ENCODE measurements around the gene S1PR2.
"Not testable (repeated sequence)": the region's sequence is repeated elsewhere in the genome, so short reads cannot be mapped to it uniquely, and the experiment has no call there.

The S1PR2 gene

GRCh38 chr19:10222201-10222890 is 8.8 kb downstream of the S1PR2 start:
- FAIRE-seq: no peak

GRCh38 chr19:10220695-10221094 is 10.4 kb downstream of the S1PR2 start:
- FAIRE-seq: no peak

- FAIRE-seq: no peak
These were observed 11.5 kb downstream of the S1PR2 start for GRCh38 chr19:10219678-10220077.

DNA sequence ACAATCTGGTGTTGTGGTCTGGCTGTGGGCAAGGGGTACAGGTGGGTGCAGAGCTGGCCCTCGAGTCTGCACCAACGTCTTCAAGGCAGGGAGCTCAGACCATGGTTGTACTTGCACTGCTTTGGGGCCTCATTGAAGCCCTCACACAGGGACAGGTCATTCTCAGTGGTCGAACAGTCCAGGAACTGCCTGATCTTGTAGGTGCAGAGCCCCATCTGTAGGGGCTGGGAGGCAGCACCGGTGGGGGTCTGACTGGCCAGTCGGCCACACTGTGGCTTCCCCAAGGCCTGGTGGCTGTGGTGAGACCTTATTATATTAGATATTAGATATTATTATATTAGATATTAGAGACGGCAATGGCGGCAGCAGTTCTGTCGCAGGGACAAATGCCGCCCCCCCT is 14.0 kb downstream of the S1PR2 start:
- no peak for FAIRE-seq

GRCh38 chr19:10214784-10215183 is 16.3 kb downstream of the S1PR2 start:
- FAIRE-seq: no peak

DNA sequence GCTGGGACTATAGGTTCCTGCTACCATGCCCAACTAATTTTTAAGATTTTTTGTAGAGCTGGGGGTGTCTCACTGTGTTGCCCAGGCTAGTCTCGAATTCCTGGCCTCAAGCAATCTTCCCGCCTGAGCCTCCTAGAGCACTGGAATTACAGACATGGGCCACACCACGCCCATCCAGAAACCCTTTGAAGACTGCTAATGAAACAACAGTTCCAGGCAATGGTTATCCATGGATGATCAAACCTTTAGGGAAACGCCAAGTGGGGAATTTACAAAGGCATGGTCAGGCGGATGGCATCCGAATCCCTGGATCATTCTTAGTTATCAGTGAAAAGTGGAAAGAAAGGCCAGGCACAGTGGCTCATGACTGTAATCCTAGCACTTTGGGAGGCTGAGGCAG is 19.4 kb downstream of the S1PR2 start:
- no peak for FAIRE-seq

GRCh38 chr19:10211061-10211460 is 20.1 kb downstream of the S1PR2 start:
- no peak for FAIRE-seq

- no peak for FAIRE-seq
These were observed 21.8 kb downstream of the S1PR2 start for GRCh38 chr19:10209315-10209714.

GRCh38 chr19:10207026-10207425 is 24.1 kb downstream of the S1PR2 start:
- no peak for FAIRE-seq

DNA sequence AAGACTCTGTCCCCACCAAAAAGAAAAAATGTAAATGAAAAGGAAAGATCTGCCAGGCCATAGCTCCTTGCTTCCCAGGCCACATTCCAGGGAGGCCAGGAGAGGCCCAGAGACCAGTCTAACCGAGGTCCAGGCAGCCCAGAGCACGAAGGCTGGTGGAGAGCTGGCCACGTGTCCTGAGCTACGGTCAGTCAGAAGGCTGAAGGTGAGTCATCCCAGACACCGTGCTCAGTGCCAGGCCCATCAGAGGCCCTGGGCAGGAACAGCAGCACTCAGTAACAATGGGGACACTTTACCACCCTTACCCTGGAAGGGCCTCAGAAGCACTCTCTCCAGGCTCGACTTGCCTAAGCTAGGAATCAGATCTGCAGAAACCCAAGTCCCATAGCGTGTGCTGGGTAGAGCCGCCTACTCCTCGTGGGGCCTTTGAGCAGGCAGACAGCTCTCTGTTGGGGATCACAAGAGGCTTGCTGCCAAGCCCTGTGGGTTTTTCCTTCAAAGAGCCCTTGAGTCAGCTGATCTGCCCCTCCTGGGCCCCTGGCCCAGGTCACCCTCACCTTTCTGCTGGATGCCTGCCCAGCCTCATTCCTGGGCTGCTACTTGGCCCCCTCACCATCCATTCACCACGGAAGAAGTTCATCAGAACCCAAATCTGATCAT is 24.8 kb downstream of the S1PR2 start:
- no peak for FAIRE-seq

GRCh38 chr19:10205636-10206035 is 25.5 kb downstream of the S1PR2 start:
- FAIRE-seq: no peak

- FAIRE-seq: no peak
These were observed 27.4 kb downstream of the S1PR2 start for GRCh38 chr19:10203686-10204085.

DNA sequence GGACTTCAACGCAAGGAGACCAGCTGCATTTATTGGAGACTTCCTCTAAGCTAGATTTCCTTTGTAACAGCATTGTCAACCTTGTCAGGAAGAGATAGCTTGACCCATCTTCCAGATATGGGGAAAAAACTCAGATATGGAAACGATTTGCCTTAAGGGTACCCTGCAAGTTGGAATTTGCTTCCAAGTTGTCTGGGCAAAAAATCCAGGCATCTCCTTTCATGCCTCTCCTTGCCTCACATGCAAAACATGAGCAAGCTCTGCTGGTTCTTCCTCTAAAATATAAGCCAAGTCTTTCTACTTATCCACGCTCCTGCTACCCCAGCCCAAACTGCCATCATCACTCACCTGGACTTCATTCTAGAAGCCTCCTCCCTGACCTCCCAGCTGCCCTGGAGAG is 30.0 kb downstream of the S1PR2 start:
- FAIRE-seq: no peak

DNA sequence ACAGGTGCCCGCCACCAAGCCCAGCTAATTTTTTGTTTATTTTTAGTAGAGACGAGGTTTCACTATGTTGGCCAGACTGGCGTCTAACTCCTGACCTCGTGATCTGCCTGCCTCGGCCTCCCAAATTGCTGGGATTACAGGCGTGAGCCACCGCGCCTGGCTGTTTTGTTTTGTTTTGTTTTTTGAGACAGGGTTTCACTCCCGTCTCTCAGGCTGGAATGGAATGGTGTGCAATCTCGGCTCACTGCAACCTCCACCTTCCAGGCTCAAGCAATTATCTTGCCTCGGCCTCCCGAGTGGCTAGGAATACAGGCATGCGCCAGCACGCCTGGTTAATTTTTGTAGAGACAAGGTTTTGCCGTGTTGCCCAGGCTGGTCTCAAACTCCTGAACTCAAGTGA is 31.0 kb downstream of the S1PR2 start:
- not testable (repeated sequence) for FAIRE-seq

DNA sequence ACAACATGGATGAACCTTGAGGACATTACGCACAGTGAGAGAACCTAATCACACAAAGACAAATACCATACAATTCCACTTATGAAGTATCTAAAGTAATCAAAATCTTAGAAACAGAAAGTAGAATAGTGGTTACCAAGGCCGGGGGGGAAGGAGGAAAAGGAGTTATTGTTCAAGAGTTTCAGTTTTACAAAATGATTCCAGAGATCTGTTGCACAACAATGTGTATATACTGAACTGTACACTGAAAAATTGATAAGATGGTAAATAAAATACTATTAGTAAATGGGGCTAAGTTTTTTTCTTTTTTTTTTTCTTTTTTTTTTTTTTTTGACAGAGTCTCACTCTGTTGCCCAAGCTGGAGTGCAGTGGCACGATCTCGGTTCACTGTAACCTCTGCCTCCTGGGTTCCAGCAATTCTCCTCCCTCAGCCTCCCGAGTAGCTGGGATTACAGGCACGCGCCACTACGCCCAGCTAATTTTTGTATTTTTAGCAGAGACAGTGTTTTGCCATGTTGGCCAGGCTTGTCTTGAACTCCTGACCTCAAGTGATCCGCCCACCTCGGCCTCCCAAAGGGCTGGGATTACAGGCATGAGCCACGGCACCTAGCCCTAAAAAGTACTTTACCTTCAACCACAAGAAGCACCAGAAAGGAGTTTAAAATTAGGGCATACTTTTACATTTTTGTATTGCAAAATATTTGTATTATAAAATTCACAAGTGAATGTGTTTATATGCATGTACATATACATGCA is 32.1 kb downstream of the S1PR2 start:
- FAIRE-seq: not testable (repeated sequence)

DNA sequence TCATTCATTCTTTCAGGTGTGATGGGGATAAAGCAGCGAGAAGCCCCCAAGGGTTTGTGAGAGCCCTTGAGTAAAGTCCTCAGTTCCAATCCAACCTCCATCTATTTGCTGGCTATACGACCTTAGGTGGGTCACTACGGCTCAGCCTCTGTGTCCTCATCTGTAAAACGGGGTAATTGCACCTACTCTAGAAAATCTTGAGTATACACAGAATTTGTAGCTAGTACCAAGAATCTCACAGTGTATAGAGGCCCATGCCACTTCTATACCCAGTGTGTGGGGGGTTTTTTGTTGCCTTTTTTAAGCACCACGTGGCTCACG is 36.0 kb downstream of the S1PR2 start:
- FAIRE-seq: no peak

DNA sequence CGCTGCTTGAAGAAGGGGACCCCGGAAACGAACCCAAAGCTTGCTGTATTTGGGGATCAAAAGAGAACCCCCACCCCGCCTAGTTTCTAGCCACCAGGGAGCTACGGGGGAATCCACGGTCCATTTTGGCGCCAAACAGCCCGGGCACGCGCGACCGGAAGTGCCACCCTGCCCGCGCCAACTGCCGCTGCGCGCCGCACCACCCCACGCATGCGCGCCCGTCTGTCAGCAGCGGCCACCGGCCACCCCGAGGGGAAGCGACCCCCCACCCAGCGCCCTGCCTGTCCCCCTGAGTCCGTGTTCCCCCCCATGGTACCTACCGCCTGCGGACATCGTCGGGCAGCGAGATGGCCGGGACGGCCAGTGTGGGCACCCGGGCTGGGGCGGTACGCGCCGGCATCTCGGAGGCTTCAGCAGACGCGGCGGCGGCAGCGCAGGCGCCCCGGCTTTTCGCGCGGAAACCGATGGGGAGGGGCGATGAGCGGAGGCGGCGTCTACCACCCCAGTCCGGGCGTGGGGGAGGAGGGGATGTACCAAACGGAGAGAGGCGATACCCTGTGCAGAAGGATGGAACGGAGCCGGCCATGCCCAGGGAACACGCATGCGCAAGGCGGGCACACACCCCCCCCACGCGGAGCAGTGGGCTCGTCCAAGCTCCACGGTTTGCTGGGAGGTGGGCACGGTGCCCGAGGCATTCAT is 36.5 kb downstream of the S1PR2 start, which contains the start of gene DNMT1:
Gene DNMT1, minus strand, starts transcription at position 454 of the 699 bp plus-strand sequence. Its CDS starts 54 bp downstream, at position 400.
- no peak for FAIRE-seq

DNA sequence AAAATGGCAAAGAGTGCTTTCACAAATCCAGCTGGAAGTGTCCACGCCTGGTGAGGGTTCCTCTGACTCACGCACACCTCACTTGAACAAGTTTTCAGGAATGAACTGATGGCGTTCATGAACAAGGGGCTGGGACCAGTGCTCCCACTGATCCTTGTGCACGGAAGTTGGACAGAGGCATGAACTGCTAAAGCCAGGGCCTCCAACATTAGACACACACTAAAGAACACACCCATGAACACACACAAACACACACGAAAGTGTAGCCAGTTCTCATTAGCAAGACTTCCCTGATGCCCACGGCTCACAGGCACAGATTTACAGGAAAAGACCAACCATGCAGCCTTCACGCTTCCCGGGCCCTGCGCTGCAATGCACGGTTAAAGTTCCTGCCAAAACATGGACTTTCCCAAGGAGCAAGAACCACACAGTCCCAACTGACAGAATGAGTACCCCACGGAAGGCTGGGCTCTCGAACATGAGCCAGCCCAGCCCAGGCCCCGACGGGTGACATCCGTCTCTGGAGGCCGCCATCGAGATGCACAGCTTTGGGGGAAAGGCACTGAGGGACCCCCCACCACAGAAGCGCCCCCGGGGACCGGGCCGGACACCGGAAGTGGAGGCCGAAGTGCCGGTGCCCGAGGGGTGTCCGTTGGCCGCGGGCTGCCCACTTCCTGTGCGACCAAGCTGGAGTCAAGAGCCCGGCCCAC is 37.2 kb downstream of the S1PR2 start:
- FAIRE-seq: no peak

DNA sequence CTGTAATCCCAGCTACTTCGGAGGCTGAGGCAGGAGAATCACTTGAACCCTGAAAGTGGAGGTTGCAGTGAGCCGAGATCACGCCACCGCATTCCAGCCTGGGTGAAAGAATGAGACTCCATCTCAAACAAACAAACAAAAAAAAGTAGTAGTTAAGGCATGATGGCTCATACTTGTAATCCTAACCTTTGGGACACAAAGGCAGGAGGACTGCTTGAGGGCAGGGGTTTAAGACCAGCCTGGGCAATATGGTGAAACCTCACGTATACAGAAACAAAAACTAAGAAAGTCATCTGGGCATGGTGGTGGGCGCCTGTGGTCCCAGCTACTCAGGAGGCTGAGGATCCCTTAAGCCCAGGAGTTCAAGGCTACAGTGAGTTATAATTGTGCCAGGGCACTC is 38.2 kb downstream of the S1PR2 start:
- FAIRE-seq: no peak

- no peak for FAIRE-seq
These were observed 39.8 kb downstream of the S1PR2 start for GRCh38 chr19:10191347-10191746.

DNA sequence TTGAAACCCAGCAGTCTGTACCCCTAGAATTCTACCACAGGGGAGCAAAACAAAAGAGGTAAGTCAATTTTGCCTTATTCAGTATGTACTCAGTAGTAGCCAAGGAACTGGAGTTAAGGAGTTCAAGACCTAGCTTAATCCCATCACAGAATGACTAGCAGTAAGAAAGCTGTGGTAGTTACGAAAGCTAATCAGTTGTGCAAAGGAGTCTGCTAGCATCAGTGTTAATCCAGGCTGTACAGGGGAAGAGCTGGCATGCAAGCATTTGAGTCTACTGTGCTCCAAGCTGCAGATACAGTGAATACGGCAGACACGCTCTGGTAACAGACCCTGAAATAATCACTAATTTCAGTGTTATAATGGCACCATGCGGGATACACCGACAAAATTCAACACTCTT is 41.1 kb downstream of the S1PR2 start:
- FAIRE-seq: no peak

- FAIRE-seq: no peak
These were observed 41.5 kb downstream of the S1PR2 start for GRCh38 chr19:10189616-10190015.

- no peak for FAIRE-seq
These were observed 43.8 kb downstream of the S1PR2 start for GRCh38 chr19:10187315-10187714.
